Measurements from ENCODE around the gene USP40. TPM values are rescaled to one million over a fixed set of nuclear protein-coding genes. Genes with fewer than 3 reads are reported as not detected.

Gene USP40
- total and polyA plus RNA-seq, 2 experiments from 2014 or later, result 5.7 to 11.7 TPM

- H3K4me1 ChIP-seq (ENCODE audit: insufficient read depth), result no peaks in the 10 kb centered on the region
- ATAC-seq (no peak), DNase-seq (ENCODE audit: low spot score) (no peak)
- no peak overlapping the region; the same call in 2 of the 3 replicates for H3K4me3 Mint-ChIP-seq
- no peak overlapping the region for H3K4me2 ChIP-seq
- no peaks in the 10 kb centered on the region for H3F3A ChIP-seq (replicated peaks; ENCODE audit: low read depth)
- H3K36me3 ChIP-seq (ENCODE audit: insufficient read depth), result peaks cover 9% of the 10 kb centered on the region; the same call in 1 of the 2 replicates
- TF ChIP-seq JUNB (IDR thresholded peaks at IDR 0.05; ENCODE audit: unreplicated experiment) (no peak), ZNF114 (CRISPR knock-in tag; IDR thresholded peaks at IDR 0.05) (no peak), EZH2 (IDR thresholded peaks at IDR 0.05; ENCODE audit: low read depth, unreplicated experiment) (no peak), NANOG (IDR thresholded peaks at IDR 0.05; ENCODE audit: borderline replicate concordance) (no peak), EZH2phosphoT487 (IDR thresholded peaks at IDR 0.05; ENCODE audit: unreplicated experiment) (no peak), ZNF462 (CRISPR knock-in tag; IDR thresholded peaks at IDR 0.05) (no peak), ZNF331 (CRISPR knock-in tag; IDR thresholded peaks at IDR 0.05; ENCODE audit: low read depth) (no peak), REST (IDR thresholded peaks at IDR 0.05; ENCODE audit: unreplicated experiment) (no peak), POLR2AphosphoS5 (IDR thresholded peaks at IDR 0.05; ENCODE audit: low read depth) (no peak), CREB1 (CRISPR knock-in tag; IDR thresholded peaks at IDR 0.05; ENCODE audit: low read depth) (no peak), STAT1 (IDR thresholded peaks at IDR 0.05; ENCODE audit: unreplicated experiment) (no peak)
- TF ChIP-seq, protein P1, sequence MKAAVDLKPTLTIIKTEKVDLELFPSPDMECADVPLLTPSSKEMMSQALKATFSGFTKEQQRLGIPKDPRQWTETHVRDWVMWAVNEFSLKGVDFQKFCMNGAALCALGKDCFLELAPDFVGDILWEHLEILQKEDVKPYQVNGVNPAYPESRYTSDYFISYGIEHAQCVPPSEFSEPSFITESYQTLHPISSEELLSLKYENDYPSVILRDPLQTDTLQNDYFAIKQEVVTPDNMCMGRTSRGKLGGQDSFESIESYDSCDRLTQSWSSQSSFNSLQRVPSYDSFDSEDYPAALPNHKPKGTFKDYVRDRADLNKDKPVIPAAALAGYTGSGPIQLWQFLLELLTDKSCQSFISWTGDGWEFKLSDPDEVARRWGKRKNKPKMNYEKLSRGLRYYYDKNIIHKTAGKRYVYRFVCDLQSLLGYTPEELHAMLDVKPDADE (IDR thresholded peaks at IDR 0.05), result no peak
- TF ChIP-seq, protein P2, sequence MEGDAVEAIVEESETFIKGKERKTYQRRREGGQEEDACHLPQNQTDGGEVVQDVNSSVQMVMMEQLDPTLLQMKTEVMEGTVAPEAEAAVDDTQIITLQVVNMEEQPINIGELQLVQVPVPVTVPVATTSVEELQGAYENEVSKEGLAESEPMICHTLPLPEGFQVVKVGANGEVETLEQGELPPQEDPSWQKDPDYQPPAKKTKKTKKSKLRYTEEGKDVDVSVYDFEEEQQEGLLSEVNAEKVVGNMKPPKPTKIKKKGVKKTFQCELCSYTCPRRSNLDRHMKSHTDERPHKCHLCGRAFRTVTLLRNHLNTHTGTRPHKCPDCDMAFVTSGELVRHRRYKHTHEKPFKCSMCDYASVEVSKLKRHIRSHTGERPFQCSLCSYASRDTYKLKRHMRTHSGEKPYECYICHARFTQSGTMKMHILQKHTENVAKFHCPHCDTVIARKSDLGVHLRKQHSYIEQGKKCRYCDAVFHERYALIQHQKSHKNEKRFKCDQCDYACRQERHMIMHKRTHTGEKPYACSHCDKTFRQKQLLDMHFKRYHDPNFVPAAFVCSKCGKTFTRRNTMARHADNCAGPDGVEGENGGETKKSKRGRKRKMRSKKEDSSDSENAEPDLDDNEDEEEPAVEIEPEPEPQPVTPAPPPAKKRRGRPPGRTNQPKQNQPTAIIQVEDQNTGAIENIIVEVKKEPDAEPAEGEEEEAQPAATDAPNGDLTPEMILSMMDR (conservative IDR thresholded peaks at IDR 0.05; ENCODE audit: low read depth in 2 of 2), result no peak
- no peaks in the 10 kb centered on the region for H3K79me2 ChIP-seq (replicated peaks; ENCODE audit: insufficient read depth)
- no peaks in the 10 kb centered on the region for H4K20me1 ChIP-seq (replicated peaks; ENCODE audit: insufficient read depth)
- H3K9me3 Mint-ChIP-seq, result peaks cover 2% of the 10 kb centered on the region; the same call in 2 of the 3 replicates
- H3K4me3 ChIP-seq, result no peak overlapping the region
- no peaks in the 10 kb centered on the region for H3K9me2 ChIP-seq (ENCODE audit: insufficient read depth)
- H3K4me1 Mint-ChIP-seq, result peaks cover 6% of the 10 kb centered on the region
- H3K27ac ChIP-seq (ENCODE audit: low read depth), result no peak overlapping the region
- no peak overlapping the region for H2AFZ ChIP-seq
- no peaks in the 10 kb centered on the region for H3K27me3 ChIP-seq (ENCODE audit: insufficient read depth)
- H3K27ac Mint-ChIP-seq, result no peak overlapping the region; the same call in 1 of the 2 replicates
- H3K27me3 Mint-ChIP-seq (ENCODE audit: insufficient read depth, low read depth, poor library complexity), result peaks cover 15% of the 10 kb centered on the region
- peaks cover 34% of the 10 kb centered on the region for H3K36me3 Mint-ChIP-seq (ENCODE audit: low read depth)
These were observed 113.3 kb downstream of the USP40 start for GRCh38 chr2:233453111-233453915.

Measured in GM23338 (cell line).